HL-60 (cell line): ENCODE measurements around the gene PNKP.

Experiments used
- POLR2AphosphoS5 ChIP-seq: IDR thresholded peaks from 2 replicates; pipeline ENCODE4 v1.6.1; 2012; ENCODE audit warnings: low read depth
- REST ChIP-seq: IDR thresholded peaks from 2 replicates; pipeline ENCODE4 v1.6.1; 2012; ENCODE audit warnings: low read depth; ENCODE audit not compliant: insufficient replicate concordance
- TF ChIP-seq, protein P1 (sequence below): IDR thresholded peaks from one replicate; pipeline ENCODE4 v1.5.1; 2011; ENCODE audit warnings: low read length, control low read depth, inconsistent platforms; ENCODE audit not compliant: insufficient read depth

DNA sequence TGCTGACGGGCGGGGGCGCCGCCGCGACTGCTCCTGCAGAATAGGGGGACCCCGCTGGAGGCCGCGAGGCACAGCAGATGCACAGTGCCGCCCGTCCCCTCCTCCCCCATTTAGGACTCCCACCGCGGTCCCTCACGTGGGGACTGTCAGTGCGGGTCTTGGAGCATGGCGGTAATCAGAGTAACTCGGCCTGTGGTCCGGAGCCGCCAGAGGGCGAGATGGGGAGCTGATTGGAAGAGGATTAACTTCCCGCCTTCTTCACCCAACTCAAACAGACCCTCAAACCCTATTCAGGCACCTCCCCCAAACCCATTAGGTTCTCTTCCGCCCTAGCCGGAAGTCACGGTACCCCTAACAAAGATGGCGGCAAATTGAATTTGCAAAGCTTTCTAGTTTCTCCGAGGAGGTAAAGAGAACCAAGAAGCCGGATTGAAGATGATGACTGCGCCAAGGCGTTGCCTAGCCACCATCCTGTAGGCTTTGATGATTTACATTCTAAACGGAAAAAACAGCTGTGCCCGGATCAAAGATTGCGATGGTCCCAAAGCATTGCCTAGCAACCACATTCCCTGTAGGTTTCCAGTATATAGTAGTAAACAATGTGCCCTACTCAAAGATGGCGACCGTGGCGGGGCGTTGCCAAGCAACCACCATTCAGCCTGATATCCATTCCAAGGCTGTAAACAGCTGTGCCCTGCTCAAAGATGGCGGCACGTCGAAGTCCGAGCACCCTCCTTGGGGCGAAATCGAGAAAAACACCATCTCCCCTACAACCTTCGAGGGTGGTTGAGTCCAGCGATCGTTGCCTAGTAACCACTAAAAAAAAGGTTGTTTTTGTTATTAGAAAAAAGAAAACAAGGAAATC, 54.1 kb downstream of the PNKP start, which contains the start of gene FUZ:
- TF ChIP-seq, protein P1, sequence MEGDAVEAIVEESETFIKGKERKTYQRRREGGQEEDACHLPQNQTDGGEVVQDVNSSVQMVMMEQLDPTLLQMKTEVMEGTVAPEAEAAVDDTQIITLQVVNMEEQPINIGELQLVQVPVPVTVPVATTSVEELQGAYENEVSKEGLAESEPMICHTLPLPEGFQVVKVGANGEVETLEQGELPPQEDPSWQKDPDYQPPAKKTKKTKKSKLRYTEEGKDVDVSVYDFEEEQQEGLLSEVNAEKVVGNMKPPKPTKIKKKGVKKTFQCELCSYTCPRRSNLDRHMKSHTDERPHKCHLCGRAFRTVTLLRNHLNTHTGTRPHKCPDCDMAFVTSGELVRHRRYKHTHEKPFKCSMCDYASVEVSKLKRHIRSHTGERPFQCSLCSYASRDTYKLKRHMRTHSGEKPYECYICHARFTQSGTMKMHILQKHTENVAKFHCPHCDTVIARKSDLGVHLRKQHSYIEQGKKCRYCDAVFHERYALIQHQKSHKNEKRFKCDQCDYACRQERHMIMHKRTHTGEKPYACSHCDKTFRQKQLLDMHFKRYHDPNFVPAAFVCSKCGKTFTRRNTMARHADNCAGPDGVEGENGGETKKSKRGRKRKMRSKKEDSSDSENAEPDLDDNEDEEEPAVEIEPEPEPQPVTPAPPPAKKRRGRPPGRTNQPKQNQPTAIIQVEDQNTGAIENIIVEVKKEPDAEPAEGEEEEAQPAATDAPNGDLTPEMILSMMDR, result no peak
- TF ChIP-seq REST (no peak), POLR2AphosphoS5 (peak; percentile 35; the same call in 1 of the 2 replicates)
